T-helper 2 cell treated with Interferon-gamma antibody and Interleukin-4, amounts not matched to agents 100 ng/mL and 5 ng/mL, for 36 hours (primary cell): ENCODE data around the gene TMEM181. TPM values are rescaled to one million over a fixed set of nuclear protein-coding genes. Genes with fewer than 3 reads are reported as not detected.

ENCODE experiments used
- intact Hi-C: fragments of 100-400 bp; cut with micrococcal nuclease; formaldehyde crosslinking; loops from one replicate; pipeline ENCODE4 v1.15.1; 2023
- total RNA-seq: library from RNA; stranded (reverse); gene quantifications from 2 replicates; pipeline ENCODE4 v1.2.3, GENCODE V29; 2022

TMEM181 gene
- total RNA-seq, 1 donor from 2014 or later = 20.2 TPM

DNA sequence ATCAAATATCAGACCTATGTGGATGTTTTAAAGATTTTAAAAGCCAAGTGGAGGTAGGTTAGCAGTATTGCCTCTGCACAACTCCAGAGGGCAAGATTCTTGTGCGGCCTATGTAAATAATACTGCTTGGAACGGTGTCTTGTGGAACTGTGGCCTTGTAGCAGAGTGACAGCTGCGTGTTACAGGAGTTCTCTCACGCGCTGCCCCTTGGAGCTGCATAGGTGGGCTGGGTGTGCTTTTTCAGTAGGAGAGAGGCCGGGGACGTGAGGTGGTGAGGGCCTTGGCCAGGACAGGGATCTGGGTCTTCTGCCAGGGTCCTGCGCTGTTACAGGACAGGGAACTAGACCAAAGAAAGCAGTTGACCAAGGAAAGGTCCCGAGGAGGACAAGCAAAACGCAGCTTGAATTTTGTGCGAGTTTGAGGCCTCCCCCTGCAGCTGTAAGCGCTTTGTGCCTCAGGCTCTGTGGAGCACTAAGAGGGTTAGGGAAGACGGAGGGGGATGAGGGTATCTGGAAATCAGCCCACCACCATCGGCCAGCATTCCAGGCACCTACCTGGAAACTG lies 1.5 kb downstream of the TMEM181 start:
- intact Hi-C loops = loop anchor here (2.0 to 5.0 kb wide), 2 partner anchors 15 to 349 kb away; no protein-coding TSS in a partner anchor

- intact Hi-C loops = loop anchor here (2.0 to 5.0 kb wide), 2 partner anchors 15 to 350 kb away; no protein-coding TSS in a partner anchor
Observed at GRCh38 chr6:158561938-158562337, 2.0 kb downstream of the TMEM181 start.

GRCh38 chr6:158564243-158565121 lies 4.6 kb downstream of the TMEM181 start:
- intact Hi-C loops = loop anchor here (5.0 kb wide), 1 partner anchor 352 kb away; no protein-coding TSS in a partner anchor

DNA sequence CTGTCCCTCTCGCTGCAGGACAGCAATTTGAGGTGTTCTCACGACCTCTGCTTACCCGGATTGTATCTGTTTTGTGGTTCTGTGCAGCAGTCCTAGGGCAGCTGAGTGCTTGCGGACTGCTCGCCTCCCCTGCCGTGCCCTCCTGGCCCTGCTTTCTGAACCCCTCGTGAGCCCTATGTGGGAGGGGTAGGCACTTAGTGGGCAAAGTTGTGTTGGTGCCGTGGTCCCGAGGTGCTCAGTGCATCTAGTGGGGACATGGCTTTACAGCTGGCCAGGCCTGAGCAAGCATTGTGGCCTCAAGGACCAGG lies 5.2 kb downstream of the TMEM181 start:
- intact Hi-C loops = no loop called here

GRCh38 chr6:158565482-158566040 lies 5.7 kb downstream of the TMEM181 start:
- intact Hi-C loops = no loop called here

DNA sequence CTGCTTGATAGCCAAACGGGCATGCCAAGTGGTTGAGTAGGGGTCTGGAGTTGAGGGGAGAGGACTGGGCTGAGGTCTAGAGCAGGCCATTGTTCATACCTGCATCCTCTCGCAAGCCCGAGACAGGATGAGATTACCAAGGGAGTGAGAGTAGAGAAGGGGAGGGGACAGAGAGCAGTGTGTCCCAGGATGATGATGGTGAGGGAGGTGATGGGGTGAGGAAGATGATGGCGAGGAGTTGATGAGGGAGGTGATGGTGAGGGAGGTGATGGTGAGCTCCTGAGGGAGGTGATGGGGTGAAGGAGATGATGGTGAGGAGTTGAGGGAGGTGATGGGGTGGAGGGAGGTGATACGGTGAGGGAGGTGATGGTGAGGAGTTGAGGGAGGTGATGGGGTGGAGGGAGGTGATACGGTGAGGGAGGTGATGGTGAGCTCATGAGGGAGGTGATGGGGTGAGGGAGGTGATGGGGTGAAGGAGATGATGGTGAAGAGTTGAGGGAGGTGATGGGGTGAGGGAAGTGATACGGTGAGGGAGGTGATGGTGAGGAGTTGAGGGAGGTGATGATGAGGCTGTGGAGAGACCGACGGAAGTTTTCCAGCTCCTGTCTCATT lies 6.4 kb downstream of the TMEM181 start:
- intact Hi-C loops = no loop called here

DNA sequence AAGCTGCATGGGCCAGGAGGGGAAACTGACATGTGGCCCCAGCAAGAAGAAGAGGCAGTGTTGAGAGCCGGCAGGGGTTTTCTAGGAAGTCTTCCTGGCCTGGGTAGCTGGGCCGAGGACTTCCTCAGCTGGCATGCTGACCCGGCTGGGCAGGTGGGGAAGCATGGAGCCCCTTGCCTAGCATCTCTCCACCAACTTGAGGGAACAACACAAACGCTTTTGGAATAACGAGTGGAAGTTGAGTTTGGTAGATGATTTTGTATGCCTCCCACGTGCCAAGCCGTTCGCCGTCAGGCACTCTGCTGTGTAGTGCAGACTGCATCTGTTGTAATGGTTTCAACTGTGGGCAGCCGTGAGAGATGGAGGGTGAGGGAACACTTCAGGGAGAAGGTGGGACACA lies 7.3 kb downstream of the TMEM181 start:
- intact Hi-C loops = no loop called here

DNA sequence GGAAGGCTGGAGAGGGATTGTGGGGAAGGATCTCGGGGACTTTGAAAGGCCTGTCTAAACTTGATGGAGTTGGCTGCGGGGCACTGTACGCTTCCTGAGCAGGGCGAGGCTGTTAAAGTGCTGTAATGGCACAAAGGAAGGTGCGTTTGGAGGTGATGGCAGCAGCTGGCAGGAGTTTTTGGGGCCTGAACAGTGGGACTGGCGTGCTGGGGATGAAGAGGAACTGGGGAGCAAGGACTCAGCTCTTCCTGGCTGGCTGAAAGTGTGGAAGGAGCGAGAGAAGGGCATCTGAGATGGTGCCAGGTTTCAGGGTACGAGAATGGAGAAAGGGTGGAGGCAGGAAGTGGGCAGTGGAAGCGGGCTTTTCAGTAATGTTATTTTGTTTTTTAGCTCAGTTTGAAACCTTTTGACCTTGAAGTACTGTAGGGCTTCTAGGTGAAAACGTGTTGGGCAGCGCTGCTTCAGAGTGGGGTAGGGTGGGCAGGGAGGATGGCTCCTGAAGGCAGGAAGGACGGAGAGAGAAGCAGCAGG lies 8.0 kb downstream of the TMEM181 start:
- intact Hi-C loops = no loop called here

- intact Hi-C loops = no loop called here
Observed at GRCh38 chr6:158568549-158568948, 8.7 kb downstream of the TMEM181 start.

DNA sequence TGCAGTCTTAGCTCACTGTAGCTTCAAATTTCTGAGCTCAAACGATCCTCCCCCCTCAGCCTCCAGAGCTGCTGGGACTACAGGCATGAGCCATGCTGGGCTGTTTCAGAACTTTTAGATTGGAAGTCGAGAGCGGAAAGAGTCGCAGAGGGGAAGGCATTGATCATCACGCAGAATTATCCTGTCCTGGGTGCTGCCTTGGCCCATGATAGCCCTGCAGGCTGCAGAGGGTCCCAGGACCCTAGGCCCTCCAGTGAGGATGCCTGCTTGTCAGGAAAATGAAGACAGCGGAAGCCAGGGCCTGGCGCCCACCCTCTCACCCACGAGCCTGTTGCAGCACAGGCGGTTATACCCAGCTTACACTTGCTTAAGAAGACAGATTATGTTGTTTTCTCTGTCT lies 9.1 kb downstream of the TMEM181 start:
- intact Hi-C loops = no loop called here

- intact Hi-C loops = no loop called here
Observed at GRCh38 chr6:158570681-158570962, 10.7 kb downstream of the TMEM181 start.

- intact Hi-C loops = no loop called here
Observed at GRCh38 chr6:158571826-158572652, 12.1 kb downstream of the TMEM181 start.

GRCh38 chr6:158572653-158573541 lies 13.0 kb downstream of the TMEM181 start:
- intact Hi-C loops = no loop called here

GRCh38 chr6:158573542-158573931 lies 13.6 kb downstream of the TMEM181 start:
- intact Hi-C loops = no loop called here

DNA sequence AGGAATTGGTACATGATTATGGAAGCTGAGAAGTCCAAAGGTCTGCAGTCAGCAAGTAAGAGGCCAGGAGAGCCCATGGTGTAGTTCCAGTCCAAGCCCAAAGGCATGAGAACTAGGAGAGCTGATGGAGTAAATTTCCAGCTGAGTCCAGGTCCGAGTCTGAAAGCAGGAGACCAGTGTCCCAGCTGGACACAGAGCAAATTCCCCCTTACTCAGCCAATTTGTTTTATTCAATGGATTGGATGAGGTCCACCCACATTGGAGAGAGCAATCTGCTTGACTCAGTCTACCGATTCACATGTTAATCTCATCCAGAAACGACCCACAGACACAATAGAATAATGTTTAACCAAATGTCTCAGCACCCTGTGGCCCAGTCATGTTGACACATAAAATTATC lies 14.9 kb downstream of the TMEM181 start:
- intact Hi-C loops = no loop called here

DNA sequence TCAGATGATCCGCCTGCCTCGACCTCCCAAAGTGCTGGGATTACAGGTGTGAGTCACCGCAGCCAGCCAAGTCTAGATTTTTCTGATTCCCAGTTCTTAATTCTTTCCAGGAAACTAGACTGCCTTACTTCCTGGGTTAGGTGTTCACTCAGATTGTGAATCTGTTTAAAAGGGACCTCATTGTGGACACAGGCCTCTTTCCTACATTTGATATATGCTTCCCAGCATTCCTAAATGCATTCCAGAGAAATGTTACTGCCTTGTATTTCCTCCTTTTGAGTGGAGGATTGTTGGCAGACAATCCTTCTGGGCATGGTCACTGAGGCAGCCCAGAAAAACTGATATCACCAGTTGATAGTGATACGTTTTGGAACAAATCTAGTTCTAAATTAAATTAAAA lies 15.7 kb downstream of the TMEM181 start:
- intact Hi-C loops = no loop called here

GRCh38 chr6:158584236-158584651 lies 24.4 kb downstream of the TMEM181 start:
- intact Hi-C loops = no loop called here

- intact Hi-C loops = no loop called here
Observed at GRCh38 chr6:158586652-158587051, 26.8 kb downstream of the TMEM181 start.

DNA sequence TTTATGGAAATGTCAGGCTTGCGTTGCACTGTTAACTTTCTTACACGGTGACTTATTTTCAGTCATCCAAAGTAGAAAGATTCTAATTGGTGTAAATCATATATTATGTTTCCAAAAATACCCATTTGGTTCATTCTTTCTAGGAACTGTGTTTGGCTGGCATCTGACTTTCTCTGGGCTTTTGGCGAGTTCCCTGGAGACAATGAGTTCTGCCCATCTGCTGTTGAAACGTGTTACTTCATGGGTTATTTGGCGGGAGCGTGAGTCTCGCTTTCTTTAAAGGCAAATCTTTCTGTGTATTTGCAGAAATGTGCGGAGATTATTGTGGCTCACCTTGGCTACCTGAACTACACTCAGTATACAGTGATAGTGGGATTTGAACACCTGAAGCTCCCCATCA lies 29.5 kb downstream of the TMEM181 start:
- intact Hi-C loops = no loop called here

GRCh38 chr6:158591134-158591809 lies 31.4 kb downstream of the TMEM181 start:
- intact Hi-C loops = no loop called here
